SH-SY5Y (cell line): ENCODE results near the gene PCDHGA9.
"Not testable (repeated sequence)": the region's sequence is repeated elsewhere in the genome, so short reads cannot be mapped to it uniquely, and the experiment has no call there.

Experiments
- GATA2 ChIP-seq: IDR thresholded peaks from 2 replicates; pipeline ENCODE4 v1.6.1; 2011; ENCODE audit warnings: mild to moderate bottlenecking, low read depth, low read length
- GATA3 ChIP-seq: IDR thresholded peaks from 2 replicates; pipeline ENCODE4 v1.6.1; 2011; ENCODE audit warnings: low read depth, mild to moderate bottlenecking, low read length, moderate library complexity

PCDHGA9 gene

DNA sequence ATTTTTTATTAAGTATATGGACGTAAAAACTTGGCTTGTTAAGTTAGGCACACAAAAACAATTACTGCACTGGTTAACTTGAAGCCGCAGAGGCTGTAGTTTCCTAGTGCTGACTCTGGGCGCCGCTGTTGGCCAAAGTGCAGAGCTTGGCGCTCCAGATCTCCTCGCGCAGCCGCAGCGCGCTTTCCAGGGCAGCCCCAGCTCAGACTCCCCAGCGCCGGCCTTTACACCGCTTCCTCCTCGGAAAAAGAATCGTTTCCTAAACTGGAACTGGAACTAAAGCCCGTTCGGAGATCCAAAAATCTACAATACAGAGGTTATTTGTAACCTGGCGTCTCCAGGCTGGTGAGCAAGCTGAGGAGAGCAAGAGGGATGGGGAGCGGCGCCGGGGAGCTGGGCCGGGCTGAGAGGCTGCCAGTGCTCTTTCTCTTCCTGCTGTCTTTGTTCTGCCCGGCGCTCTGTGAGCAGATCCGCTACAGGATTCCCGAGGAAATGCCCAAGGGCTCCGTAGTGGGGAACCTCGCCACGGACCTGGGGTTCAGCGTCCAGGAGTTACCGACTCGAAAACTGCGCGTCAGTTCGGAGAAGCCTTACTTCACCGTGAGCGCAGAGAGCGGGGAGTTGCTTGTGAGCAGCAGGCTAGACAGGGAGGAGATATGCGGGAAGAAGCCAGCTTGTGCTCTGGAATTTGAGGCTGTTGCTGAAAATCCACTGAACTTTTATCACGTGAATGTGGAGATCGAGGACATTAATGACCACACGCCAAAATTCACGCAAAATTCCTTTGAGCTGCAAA is 4.6 kb upstream of the PCDHGA9 start, which contains the start of gene PCDHGB5:
Gene PCDHGB5 (plus strand): TSS at position 192 of the 796 bp plus-strand sequence. CDS start 181 bp downstream, at position 373.
- TF ChIP-seq GATA2, GATA3: not testable (repeated sequence)

DNA sequence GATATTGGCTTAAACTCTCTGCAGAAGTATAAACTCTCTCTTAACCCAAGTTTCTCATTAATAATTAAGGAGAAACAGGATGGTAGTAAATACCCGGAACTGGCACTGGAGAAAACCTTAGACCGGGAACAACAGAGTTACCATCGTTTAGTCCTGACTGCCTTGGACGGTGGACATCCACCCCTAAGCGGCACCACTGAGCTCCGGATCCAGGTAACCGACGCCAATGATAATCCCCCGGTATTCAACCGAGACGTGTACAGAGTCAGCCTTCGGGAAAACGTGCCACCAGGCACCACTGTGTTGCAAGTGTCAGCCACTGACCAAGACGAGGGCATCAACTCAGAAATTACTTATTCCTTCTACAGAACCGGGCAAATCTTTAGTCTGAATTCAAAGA is 4.0 kb upstream of the PCDHGA9 start:
- TF ChIP-seq GATA2 (no peak), GATA3 (no peak)

DNA sequence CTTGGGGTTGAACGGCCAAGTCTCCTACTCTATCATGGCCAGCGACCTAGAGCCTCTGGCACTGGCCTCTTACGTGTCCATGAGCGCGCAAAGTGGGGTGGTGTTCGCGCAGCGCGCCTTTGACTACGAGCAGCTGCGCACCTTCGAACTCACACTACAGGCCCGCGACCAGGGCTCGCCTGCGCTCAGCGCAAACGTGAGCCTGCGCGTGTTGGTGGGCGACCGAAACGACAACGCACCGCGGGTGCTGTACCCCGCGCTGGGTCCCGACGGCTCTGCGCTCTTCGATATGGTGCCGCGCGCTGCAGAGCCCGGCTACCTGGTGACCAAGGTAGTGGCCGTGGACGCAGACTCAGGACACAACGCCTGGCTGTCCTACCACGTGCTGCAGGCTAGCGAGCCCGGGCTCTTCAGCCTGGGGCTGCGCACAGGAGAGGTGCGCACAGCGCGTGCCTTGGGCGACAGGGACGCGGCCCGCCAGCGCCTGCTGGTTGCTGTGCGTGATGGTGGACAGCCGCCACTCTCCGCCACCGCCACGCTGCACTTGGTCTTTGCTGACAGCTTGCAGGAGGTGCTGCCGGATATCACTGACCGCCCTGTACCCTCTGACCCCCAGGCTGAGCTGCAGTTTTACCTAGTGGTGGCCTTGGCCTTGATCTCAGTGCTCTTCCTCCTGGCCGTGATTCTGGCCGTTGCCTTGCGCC is 2.9 kb upstream of the PCDHGA9 start:
- no peak for TF ChIP-seq GATA2
- no peak for TF ChIP-seq GATA3

DNA sequence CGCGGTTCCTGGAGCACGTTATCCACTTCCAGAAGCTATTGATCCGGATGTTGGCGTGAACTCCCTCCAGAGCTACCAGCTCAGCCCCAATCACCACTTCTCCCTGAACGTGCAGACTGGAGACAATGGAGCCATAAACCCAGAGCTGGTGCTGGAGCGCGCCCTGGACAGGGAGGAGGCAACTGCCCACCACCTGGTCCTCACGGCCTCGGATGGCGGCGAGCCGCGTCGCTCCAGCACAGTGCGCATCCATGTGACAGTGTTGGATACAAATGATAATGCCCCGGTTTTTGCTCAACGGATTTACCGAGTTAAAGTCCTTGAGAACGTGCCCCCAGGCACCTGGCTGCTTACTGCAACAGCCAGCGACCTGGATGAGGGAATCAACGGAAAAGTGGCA is 809 bp downstream of the PCDHGA9 start:
- TF ChIP-seq GATA2 (no peak), GATA3 (no peak)

DNA sequence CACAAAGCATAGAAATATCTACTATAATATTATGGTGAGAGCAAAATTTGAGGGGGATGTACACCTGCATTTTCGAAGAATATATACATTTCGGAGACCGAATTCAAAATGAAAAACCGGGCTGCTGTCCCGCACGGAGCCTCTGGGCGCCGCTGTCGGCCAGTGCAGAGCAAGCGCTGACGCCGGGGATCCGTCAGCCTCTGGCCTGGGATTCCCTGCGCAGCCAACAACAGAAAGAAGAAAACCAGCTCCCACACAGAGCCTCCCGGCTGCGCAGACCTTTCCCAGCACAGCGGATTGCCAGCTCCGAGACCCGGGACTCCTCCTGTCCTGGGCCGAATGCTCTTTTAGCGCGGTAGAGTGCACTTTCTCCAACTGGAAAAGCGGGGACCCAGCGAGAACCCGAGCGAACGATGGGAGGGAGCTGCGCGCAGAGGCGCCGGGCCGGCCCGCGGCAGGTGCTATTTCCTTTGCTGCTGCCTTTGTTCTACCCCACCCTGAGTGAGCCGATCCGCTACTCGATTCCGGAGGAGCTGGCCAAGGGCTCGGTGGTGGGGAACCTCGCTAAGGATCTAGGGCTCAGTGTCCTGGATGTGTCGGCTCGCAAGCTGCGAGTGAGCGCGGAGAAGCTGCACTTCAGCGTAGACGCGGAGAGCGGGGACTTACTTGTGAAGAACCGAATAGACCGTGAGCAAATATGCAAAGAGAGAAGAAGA is 5.4 kb downstream of the PCDHGA9 start, which contains the start of gene PCDHGB6:
Gene PCDHGB6 (plus strand): TSS at position 232 of the 716 bp plus-strand sequence. CDS start 182 bp downstream, at position 414.
- not testable (repeated sequence) for TF ChIP-seq GATA3, GATA2

DNA sequence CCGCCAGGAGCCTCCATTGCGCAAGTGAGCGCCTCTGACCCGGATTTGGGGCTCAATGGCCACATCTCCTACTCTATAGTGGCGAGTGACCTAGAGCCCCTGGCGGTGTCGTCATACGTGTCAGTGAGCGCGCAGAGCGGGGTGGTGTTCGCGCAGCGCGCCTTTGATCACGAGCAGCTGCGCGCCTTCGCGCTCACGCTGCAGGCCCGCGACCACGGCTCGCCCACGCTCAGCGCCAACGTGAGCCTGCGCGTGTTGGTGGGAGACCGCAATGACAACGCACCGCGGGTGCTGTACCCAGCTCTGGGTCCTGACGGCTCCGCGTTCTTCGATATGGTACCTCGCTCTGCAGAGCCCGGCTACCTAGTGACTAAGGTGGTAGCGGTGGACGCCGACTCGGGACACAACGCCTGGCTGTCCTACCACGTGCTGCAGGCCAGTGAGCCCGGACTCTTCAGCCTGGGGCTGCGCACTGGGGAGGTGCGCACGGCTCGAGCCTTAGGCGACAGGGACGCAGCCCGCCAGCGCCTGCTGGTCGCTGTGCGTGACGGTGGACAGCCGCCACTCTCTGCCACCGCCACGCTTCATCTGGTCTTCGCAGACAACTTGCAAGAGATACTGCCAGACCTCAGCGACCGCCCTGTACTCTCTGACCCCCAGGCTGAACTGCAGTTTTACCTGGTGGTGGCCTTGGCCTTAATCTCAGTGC is 7.2 kb downstream of the PCDHGA9 start:
- TF ChIP-seq GATA3, result no peak
- no peak for TF ChIP-seq GATA2

DNA sequence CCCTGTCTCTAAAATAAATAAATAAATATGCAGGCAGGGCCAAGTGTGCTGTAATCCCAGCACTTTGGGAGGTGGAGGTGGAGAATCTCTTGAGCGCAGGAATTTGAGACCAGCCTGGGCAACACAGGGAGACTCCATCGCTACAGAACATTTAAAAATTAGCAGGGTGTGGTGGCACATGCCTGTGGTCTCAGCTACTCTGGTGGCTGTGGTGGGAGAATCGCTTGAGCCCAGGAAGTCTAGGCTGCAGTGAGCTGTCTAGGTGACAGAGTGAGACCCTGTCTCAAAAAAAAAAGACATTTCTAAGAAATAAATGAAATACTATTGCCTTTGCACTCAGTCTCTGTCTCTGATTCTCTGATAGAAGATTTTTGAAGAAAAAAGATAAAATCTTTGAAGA is 9.0 kb downstream of the PCDHGA9 start:
- TF ChIP-seq GATA3, result no peak
- TF ChIP-seq GATA2, result no peak

DNA sequence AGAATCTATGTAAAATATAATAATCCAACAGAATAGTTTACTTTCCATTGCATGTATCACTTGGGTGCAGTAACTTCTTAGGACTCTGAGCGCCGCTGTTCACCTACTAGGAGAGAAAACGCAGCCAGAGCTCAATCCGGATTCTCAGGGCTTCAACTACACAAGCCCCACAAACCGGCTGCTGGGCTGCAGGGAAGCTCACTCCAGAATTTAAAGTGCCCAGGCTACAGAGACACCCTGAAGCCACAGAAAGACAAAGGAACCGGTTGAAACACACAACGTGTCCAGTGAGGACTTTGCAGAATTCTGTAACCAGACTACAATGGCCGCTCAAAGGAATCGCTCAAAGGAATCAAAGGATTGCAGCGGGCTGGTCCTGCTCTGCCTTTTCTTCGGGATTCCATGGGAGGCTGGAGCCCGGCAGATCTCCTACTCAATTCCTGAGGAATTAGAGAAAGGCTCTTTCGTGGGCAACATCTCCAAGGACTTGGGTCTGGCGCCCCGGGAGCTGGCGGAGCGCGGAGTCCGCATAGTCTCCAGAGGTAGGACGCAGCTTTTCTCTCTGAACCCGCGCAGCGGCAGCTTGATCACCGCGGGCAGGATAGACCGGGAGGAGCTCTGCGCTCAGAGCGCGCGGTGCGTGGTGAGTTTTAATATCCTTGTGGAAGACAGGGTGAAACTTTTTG is 10.4 kb downstream of the PCDHGA9 start, which contains the start of gene PCDHGA10:
Gene PCDHGA10 (plus strand): TSS at position 134 of the 686 bp plus-strand sequence. CDS start 189 bp downstream, at position 323.
- TF ChIP-seq GATA2 (no peak), GATA3 (no peak)

DNA sequence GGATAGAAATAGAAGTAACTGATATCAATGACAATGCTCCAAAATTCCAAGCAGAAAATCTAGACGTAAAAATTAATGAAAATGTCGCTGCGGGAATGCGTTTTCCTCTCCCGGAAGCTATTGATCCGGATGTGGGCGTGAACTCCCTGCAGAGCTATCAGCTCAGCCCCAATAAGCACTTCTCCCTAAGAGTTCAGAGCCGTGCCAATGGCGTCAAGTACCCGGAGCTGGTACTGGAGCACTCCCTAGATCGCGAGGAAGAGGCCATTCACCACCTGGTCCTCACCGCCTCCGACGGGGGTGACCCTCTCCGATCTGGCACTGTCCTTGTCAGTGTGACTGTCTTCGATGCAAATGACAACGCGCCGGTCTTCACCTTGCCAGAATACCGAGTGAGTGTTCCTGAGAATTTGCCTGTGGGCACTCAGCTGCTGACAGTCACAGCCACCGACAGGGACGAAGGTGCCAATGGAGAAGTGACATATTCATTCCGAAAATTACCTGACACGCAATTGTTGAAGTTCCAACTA is 11.0 kb downstream of the PCDHGA9 start:
- no peak for TF ChIP-seq GATA2
- no peak for TF ChIP-seq GATA3

DNA sequence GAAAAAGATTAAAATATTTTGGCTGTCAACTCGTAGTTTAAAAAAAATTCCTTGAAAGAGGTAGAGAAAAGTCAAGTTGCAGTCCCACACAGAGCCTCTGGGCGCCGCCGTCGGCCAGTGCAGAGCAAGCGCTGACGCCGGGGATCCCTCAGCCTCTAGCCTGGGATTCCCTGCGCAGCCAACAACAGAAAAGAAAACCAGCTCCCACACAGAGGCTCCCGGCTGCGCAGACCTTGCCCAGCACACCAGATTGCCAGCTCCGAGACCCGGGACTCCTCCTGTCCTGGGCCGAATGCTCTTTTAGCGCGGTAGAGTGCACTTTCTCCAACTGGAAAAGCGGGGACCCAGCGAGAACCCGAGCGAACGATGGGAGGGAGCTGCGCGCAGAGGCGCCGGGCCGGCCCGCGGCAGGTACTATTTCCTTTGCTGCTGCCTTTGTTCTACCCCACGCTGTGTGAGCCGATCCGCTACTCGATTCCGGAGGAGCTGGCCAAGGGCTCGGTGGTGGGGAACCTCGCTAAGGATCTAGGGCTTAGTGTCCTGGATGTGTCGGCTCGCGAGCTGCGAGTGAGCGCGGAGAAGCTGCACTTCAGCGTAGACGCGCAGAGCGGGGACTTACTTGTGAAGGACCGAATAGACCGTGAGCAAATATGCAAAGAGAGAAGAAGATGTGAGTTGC is 15.1 kb downstream of the PCDHGA9 start, which contains the start of gene PCDHGB7:
Gene PCDHGB7 (plus strand): TSS at position 184 of the 679 bp plus-strand sequence. CDS start 183 bp downstream, at position 367.
- not testable (repeated sequence) for TF ChIP-seq GATA2, GATA3

DNA sequence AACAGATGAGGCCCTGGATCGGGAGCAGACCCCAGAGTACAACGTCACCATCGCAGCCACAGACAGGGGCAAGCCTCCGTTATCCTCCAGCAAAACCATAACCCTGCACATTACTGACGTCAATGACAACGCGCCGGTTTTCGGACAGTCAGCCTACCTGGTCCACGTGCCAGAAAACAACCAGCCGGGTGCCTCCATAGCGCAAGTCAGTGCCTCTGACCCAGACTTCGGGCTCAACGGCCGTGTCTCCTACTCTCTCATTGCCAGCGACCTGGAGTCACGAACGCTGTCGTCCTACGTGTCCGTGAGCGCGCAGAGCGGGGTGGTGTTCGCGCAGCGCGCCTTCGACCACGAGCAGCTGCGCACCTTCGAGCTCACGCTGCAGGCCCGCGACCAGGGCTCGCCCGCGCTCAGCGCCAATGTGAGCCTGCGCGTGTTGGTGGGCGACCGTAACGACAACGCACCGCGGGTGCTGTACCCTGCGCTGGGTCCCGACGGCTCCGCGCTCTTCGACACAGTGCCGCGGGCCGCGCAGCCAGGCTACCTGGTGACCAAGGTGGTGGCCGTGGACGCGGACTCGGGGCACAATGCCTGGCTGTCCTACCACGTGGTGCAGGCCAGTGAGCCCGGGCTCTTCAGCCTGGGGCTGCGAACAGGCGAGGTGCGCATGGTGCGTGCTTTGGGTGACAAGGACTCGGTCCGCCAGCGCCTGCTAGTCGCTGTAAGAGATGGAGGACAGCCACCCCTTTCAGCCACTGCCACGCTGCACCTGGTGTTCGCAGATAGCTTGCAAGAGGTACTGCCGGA is 16.7 kb downstream of the PCDHGA9 start:
- no peak for TF ChIP-seq GATA3
- TF ChIP-seq GATA2, result no peak
